GM20431 (cell line): Measurements from ENCODE around the gene RAC2.

ENCODE experiments used
- in situ Hi-C: fragments of 300-500 bp; cut with MseI, MboI; formaldehyde crosslinking; loops from one replicate; pipeline ENCODE4 v1.15.0; 2020; ENCODE audit warnings: low sequenced_read_pairs; ENCODE audit not compliant: unreplicated experiment

The RAC2 gene

DNA sequence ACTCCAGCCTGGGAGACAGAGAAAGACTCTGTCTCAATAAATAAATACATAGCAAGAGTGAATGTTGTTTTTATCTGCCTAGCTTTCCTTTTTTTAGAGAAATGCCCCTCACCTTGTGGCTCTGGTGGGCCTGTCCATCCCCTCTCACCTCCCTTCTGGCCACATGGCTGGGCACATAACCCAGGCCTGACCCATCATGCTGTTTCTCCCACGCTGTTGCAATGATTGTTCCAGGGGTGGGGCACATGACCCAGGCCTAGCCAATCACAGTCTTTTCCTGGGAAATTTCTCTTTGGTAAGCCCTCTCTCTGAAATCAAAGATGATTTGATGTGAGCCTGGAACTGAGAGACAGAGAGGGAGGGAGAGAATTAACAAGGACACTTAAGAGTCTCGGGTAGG lies 32.7 kb upstream of the RAC2 start:
- in situ Hi-C loops: no loop called here

DNA sequence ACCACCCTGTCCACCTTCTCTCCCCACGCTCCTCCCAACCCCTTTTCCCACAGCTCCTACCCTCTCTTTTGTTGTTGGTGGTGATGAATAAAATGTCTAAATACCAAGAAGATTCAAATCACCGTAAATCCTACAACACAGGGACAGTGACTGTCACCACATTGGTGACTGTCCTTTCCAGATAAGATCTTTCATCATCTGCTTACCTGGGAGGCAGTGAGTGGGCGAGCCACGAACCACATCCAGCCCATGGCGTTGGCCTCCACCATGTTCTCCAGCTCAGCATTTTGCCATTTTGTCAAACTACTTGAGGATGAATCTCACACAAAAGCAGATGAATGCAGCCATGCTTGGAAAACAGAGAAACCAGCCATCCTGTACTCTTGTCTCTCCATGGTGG lies 31.6 kb upstream of the RAC2 start:
- in situ Hi-C loops: no loop called here

DNA sequence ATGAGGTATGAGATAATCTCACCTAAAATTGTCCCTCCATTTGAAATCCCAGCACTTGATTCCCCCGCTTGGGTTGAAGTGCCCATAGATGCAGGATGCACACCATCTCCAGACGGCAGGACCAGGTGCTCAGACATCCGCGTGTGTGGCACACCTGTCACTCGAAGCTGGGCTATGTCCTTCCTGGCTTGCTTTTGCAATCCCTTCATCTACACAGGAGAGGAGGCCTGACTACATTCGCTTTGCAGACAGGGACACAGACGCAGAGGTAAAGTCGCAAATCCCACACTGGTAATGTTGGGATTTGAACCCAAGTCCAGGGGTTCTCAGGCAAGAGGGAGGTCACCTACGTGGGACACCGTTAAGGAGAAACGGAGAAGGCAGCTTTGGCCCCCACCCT lies 31.1 kb upstream of the RAC2 start:
- in situ Hi-C loops: no loop called here

DNA sequence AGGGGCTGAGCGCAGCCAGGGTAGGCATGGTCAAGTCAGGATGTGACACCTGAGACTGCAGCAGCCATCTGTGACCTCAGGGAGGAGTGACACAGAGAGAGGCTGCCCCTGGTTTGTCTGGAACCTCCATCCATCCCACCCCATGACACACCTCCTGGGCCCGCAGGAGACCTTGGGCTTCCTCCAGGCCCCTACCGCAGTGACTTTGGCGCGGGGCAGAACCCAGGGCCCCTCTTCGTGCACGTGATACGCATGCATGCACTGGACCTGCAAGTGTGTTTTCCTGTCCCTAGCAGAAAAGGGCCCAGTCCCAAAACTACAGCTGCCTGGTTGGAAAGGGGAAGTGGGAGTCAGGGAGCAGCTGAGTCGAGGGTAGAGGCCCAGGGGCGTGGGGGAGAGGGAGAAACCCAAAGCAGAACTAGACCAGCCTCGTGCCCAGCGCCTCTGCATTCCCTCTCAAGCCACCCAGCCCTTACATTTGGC lies 30.4 kb upstream of the RAC2 start:
- in situ Hi-C loops: no loop called here

DNA sequence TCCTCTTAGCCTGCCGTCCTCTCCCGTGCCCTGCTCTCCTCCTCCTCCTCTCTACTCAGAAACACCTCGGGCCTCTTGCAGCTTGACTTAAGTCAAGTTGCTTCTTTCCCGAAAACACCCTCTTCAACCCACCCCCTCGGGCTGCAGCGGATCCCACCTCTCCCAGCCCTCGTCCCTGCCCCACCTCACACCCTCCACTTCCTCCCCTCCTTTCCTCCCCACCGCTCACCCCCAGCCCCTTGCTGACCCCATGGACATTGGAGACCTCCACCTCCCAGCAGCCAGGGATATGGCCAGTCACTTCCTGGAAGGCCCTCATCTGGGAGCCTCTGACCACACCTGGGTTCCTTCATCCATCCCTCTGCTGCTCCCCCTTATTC lies 29.8 kb upstream of the RAC2 start:
- in situ Hi-C loops: no loop called here

DNA sequence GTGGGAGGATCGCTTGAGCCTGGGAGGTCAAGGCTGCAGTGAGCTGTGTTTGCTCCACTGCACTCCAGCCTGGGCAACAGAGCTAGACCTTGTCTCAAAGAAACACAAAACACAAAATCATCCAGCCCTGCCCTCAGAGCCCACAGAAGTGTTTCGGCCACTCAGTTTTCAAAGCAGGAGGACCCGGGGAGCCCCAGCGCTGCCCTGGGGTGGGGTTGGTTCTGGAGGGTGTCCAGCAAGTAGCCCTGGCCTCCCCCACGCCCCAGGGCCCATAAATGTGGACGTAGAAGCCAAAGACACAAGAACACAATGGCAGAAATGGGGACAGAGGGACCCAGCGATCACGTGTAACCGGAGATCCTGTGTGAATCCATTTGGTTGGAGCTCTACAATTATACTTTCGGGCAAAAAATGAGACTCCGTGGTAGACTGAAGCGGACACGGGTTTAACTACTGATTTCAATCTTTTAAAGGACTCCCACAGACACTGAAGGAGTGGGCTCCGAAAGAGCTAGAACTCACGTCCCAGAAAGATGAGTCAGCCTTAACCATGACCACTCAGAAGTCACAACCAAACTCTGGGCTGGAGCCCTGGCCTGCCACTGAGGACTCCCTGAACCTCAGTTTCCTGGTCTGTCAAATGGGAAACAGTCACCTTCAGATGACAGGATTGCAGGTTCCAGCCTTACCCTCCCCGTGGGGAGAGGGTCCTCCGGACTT lies 29.2 kb upstream of the RAC2 start:
- in situ Hi-C loops: no loop called here

DNA sequence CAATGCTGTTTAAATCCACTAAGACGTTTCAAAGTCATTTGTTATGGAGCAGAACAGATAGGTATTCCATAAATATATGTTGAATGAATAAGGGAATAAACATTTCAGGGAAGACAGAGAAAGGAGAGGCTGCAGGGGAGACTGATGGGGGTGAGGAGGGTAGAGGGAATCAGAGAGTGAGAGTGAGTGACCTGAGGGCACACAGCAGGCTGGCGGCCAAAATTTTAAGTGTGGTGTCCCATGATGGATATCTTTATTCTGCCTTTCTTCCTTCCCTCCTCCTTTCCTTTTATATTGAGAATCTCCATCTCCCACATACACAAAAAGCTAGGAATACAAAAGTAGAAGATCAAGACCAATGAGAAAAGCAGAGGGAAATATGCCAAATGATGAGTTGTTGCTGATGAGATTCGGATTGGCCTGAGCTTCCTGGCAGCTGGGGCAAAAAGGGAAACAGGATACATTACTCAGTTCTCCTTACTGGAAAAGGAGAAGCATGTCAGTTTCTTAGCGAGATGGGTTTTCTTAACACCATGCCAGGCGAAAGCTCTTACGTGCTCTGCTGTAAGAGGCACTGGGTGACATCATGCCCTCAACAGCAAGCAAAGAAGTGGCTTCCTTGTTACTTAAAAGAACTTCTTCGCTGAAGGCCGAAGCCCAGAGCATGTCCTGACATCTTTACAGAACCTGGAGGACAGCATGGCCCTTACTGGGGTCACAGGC lies 27.0 kb upstream of the RAC2 start:
- in situ Hi-C loops: no loop called here

DNA sequence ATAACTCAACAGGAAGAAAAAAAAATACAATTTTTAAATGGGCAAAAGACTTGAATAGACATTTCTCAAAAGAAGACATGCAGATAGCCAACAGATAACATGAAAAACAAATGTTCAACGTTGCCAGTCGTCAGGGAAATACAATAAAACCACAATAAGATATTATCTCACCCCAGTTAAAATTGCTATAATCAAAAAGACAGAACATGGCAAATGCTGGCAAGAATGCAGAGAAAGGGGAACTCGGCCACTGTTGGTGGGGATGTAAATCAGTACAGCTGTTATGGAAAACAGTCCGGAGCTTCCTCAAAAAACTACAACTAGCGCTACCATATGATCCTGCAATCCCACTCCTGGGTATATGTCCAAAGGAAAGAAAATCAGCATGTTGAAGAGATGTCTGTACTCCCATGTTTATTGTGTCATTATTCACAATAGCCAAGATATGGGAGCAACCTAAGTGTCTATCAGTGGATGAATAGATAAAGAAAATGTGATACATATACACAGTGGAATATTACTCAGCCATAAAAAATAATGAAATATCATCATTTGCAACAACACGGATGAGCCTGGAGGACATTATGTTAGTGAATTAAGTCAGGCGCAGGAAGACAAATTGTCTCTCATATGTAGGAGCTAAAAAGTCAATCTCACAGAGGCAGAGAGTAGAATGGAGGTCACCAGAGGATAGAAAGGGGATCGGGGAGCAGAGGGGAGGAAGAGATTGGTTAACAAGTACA lies 26.0 kb upstream of the RAC2 start:
- in situ Hi-C loops: no loop called here

DNA sequence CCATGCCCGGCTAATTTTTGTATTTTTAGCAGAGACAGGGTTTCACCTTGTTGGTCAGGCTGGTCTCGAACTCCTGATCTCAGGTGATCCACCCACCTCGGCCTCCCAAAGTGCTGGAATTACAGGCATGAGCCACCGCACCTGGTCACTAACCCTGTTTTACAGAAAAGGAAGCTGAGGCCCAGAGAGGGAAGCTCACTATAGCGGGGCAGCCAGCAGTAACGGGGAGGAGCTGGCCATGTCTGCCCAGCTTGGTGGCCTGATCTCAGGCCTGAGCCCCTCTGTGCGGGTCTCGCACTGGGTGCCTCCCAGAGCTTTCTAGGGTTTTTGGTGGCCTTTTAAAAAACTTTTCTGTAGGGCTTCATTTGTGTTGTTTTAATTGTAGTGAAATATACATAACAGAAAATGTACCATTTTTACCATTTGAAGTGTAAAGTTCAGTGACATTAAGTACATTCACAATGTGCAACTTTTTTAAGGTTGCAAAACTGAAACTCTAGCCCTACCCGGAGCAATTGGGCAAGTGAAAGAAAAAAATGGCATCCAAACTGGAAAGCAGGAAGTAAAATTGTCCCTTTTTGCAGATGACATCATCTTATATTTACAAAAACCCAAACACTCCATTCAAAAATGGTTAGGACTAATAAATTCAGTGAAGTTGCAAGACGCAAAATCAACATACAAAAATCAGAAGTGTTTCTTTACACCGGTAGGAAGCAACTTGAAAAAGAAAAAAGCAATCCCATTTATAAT lies 23.8 kb upstream of the RAC2 start:
- in situ Hi-C loops: no loop called here

DNA sequence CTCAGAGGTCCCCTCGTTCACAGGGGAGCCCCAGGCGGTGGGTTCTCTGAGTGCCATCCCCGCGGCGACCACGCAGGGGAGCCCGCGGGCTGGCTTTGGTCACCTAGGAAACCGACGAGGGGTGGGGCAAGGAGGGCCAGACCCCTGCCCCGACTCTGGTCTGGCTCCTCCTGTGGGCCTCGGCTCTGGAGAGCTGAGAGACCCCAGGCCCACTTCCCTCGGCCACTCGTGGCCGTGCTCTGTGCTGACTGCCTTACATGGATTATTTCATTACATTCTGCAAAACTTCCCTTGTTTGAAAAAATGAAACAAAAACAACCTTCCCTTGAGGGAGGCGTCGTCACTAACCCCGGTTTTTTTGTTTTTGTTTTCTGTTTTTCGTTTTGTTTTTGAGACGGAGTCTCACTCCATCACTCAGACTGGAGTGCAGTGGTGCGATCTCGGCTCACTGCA lies 23.1 kb upstream of the RAC2 start:
- in situ Hi-C loops: no loop called here

DNA sequence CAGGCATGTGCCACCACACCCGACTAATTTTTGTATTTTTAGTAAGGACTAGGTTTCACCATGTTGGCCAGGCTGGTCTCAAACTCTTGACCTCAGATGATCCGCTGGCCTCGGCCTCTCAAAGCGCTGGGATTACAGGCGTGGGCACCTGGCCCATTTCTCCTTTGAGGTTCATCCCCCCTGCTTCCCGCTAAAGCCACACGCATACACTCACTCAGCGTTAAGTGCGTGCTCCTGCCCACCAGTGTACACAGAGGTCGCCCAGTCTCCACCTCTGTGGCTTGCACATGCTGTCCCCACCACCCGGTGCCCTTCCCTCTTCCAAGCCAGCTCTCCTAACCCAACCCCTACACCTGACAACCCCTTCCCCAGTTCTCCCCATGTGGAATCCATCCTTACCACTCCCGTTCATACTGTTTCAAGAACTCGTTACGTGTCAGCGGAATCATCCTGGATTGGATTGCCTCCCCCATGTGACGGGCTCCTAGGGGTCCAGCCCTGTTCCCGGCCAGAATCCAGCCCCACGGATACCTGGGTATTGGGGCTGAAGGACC lies 22.6 kb upstream of the RAC2 start:
- in situ Hi-C loops: no loop called here

DNA sequence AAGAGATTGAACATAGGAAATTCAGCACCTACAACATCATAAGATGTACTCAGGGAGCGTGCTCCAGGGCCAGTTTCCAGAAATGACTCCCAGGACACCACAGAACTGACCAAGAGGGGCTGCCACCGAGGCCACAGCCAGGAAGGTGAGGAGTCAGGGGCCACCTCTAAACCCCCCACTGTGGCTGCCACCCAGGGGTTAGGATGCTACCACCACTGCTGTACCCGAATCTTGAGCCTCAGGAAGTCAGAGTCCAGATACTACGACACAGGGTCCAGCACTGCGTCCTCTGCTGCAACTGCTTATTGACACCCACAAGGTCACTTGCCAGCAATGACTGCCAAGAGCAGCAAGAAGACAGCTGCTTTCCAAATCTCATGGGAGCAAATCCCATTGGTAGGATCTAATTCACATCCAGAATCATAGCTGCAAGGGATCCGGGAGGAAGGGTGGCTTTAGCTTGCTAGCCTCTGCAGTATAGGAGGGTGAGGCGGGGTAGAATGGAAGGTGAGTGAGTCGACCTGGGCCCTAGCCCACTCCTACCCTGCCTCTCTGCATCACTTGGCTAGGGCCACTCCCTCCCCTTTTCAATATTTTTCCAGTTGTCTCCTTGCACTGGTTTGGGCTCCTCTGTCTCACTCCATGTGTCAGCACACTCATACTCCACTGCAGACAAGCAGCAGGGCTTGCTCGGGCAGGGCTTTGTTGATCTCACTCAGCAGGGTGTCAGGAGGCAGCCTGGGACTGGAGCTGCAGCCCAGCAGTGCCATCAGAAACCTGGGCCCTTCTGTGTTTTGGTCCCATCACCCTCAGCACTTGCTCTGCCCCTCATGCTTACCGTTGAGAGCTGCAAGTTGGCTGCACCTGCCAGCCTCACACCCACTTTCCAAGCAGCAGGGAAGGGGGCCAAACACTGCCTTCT lies 20.2 kb upstream of the RAC2 start:
- in situ Hi-C loops: no loop called here

DNA sequence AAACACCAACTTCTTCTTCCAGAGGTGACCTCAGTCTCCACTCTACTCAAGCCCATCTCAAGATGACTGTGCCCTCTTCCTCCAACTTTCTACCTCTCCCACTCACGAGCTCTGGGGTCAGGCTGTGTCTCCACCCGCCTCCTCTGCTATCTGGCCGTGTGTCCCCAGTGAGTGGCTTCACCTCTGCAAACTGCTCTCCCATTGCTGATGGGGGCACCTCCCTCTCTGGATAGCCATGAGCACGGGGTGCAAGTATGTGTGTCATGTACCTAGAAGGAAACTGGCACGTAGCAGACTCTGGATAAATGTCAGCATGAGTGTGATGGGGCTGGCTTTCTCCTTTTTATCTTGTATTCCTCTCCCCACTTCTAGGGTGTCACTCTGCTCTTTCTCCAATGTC lies 18.3 kb upstream of the RAC2 start:
- in situ Hi-C loops: no loop called here

DNA sequence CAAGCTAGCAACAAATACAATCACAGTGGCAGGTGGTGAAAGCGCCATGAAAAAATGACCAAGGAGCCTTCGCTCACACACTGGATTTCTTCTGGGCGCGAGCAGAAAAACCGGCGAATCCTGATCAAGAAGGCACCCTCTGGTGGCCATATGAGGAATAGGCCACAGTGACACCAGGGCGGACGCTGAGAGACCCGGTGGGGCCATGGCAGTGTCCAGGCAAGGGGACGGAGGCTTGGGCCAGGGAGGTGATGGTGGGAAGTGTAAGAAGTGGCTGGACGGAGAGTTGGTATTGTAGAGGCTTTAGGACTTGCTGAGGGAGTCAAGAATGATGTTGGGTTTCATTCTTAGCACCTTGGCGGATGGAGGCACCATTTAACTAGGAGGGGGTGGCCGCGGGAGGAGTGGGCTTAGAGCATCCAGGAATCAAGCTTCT lies 16.9 kb upstream of the RAC2 start:
- in situ Hi-C loops: no loop called here

DNA sequence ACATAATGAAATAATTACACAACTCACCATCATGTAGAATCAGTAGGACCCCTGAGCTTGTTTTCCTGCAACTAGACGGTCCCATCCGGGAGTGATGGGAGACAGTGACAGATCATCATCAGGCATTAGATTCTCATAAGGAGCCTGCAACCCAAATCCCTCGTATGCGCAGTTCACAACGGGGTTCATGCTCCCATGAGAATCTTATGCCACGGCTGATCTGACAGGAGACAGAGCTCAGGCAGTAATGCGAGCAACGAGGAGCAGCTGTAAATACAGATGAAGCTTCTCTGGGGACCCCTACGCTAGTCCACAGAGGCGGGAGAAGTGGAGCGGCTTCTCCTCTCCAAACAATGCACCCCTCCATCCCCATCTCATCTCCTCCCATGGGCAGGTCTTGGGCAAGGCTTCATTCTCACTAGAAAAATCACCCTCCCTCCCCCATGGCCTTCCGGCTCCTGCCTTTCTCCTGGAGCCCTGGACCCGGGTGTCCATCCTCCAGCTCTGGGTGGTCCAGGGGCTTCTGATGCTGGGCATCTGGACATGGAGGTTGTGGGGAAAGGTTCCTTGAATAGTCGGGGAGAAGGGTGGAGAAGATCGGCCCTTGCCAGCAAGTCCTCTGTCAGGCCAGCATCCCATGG lies 16.2 kb upstream of the RAC2 start:
- in situ Hi-C loops: no loop called here

DNA sequence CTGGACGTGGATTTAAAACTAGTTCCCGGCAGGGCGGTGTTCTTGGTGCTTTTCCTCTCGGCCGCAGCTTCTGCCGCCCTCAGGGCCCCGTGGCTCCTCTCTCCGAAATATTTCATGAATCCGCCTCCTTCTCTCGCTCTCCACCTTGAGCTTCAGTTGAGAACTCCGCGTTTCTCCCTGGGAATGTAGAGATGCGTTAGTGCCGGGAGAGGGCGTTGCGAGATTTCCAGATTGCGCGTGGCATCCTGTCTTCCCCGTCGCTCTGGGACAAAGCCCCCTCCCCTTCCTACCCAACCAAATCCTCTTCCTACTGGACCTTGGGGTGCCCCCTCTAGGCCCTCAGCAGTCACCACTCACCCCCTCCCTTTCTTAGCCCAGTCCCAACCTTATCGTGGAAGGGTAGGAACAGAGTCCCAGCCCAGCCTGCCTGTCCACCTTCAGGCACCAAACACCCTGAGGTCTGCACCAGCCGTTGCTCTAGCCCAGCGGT lies 15.5 kb upstream of the RAC2 start:
- in situ Hi-C loops: no loop called here

DNA sequence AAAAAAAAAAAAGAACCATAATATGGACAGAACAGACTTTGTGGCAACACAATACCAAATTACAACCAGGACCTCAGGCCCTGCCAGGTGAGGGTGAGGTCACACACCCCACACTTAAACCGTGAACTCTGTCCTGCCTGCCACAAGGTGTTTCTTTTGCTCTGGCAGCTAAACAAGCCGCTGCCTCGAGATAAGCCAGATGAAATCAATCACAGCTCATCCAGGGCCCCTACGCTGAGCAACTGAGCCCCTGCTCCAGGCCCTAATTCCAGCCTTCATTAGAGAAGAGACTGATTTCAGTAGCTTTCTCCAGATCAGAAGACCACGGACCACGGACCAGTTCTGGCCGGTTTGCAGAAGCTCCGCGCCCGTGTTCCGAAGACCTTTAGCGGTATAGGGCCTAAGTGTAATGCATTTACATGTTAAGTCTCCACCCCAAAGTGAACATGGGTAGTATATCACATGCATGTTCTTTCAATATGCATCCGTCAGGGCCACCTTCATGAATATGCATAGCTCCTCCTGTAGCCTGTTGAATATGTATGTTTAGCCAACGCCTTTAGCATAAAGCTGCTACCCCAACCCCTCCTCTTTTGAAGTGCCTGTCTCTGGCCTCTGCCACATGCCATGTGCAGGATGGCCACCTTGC lies 14.8 kb upstream of the RAC2 start:
- in situ Hi-C loops: no loop called here
